Loucy (cell line): ENCODE data around the gene UMODL1.

Experiments
- CTCF ChIP-seq: fragments of 200-600 bp; sonication (generic); conservative IDR thresholded peaks from 2 replicates; pipeline ENCODE4 v1.5.1; 2014; ENCODE audit warnings: mild to moderate bottlenecking, antibody characterized with exemption, low read length
- EZH2phosphoT487 ChIP-seq: fragments of 200-600 bp; IDR thresholded peaks from 2 replicates; pipeline ENCODE4 v1.6.1; 2018; ENCODE audit warnings: antibody characterized with exemption, mild to moderate bottlenecking, moderate library complexity, borderline replicate concordance

DNA sequence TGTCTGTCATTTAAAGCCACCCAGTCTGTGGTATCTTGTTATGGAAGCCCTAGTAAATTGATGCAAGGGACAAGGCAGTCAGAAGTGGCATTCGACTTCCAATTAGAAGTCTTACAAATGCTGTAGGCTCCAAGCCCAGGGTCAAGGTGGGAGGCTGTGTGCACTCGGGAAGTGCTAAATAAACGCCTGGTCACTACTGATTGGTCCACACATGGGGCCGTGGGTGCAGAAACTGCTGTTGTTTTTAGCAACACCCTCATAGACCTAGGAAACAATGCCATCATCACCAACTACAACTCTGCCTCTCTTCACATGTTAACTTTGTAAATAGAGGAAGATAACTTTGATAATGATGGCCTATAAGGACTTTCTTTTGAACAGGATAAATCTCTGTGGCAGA is 40.8 kb upstream of the UMODL1 start:
- TF ChIP-seq CTCF (no peak), EZH2phosphoT487 (no peak)
